SK-N-SH (cell line): ENCODE results near the gene SMIM36. TPM values are rescaled to one million over a fixed set of nuclear protein-coding genes. Genes with fewer than 3 reads are reported as not detected.

Experiments used
- CTCF ChIA-PET: fragments of 300-600, 350-600 bp; formaldehyde crosslinking; extraction: SDS; loops from one replicate; lab custom pipeline; 2021; lab: Yijun Ruan, JAX
- POLR2A ChIA-PET: fragments of 350-600 bp; sonication (Branson Sonifier 250); formaldehyde crosslinking; extraction: SDS; loops from one replicate; lab custom pipeline; 2020; ENCODE audit warnings: antibody characterized with exemption, inconsistent platforms; lab: Yijun Ruan, JAX
- DNase-seq: peaks from one replicate; pipeline ENCODE4 v3.0.0; 2012
- H2AFZ ChIP-seq: fragments of 200-600 bp; sonication (generic); 2 replicates; pipeline ENCODE4 v1.8.1; 2016; ENCODE audit warnings: antibody characterized with exemption, mild to moderate bottlenecking, low read depth
- H3F3A ChIP-seq: fragments of 200-600 bp; sonication (generic); replicated peaks from 2 replicates; pipeline ENCODE3; 2016; ENCODE audit warnings: antibody characterized with exemption, mild to moderate bottlenecking; ENCODE audit not compliant: insufficient read depth
- H3K27ac ChIP-seq, 2 experiments: fragments of 200-500 bp in 1 of 2; fragments of 200-600 bp in 1 of 2; sonication (Bioruptor generic) in 1 of 2; sonication (generic), shearing (Covaris generic) in 1 of 2; 2 replicates each; pipeline versions ENCODE4 v1.5.1 to v1.6.1; 2014 to 2016; ENCODE audit warnings: low read depth in 2 of 2, inconsistent platforms in 1 of 2, low read length in 1 of 2, mild to moderate bottlenecking in 1 of 2, mixed read lengths in 1 of 2
- H3K27me3 ChIP-seq: fragments of 200-600 bp; sonication (generic), shearing (Covaris generic); 2 replicates; pipeline ENCODE4 v1.6.1; 2016; ENCODE audit warnings: mixed run types; ENCODE audit not compliant: insufficient read depth
- H3K36me3 ChIP-seq, 2 experiments: fragments of 200-500 bp in 1 of 2; fragments of 200-600 bp in 1 of 2; sonication (Bioruptor generic) in 1 of 2; sonication (generic) in 1 of 2; replicated peaks in 1 of 2; 2 replicates each; pipeline versions ENCODE3 to v1.5.1; 2014 to 2016; ENCODE audit warnings: low read length in 1 of 2, mild to moderate bottlenecking in 1 of 2; ENCODE audit not compliant: insufficient read depth in 2 of 2, control insufficient read depth in 1 of 2
- H3K4me1 ChIP-seq, 2 experiments: fragments of 200-500 bp in 1 of 2; fragments of 200-600 bp in 1 of 2; sonication (Bioruptor generic) in 1 of 2; sonication (generic), shearing (Covaris generic) in 1 of 2; 2 replicates each; pipeline versions ENCODE4 v1.5.1 to v1.6.1; 2014 to 2016; ENCODE audit warnings: low read depth in 1 of 2, low read length in 1 of 2, mixed run types in 1 of 2; ENCODE audit not compliant: insufficient read depth in 2 of 2, control insufficient read depth in 1 of 2
- H3K4me2 ChIP-seq: fragments of 200-600 bp; sonication (generic), shearing (Covaris generic); 2 replicates; pipeline ENCODE4 v1.6.1; 2017; ENCODE audit warnings: mixed run types
- H3K4me3 ChIP-seq, 2 experiments: fragments of 200-500 bp in 1 of 2; fragments of 200-600 bp in 1 of 2; sonication (Bioruptor generic) in 1 of 2; sonication (generic), shearing (Covaris generic) in 1 of 2; 2 replicates each; pipeline versions ENCODE4 v1.5.1 to v1.8.1; 2014 to 2016; ENCODE audit warnings: low read depth in 2 of 2, inconsistent platforms in 1 of 2, low read length in 1 of 2, mild to moderate bottlenecking in 1 of 2, mixed read lengths in 1 of 2, moderate library complexity in 1 of 2
- H3K79me2 ChIP-seq: fragments of 200-600 bp; sonication (generic); 2 replicates; pipeline ENCODE4 v1.8.1; 2017; ENCODE audit warnings: mild to moderate bottlenecking; ENCODE audit not compliant: insufficient read depth
- H3K9ac ChIP-seq: fragments of 200-600 bp; sonication (generic); 2 replicates; pipeline ENCODE4 v1.6.1; 2017; ENCODE audit warnings: mixed run types
- H3K9me2 ChIP-seq: fragments of 200-600 bp; sonication (generic); 2 replicates; pipeline ENCODE4 v1.6.1; 2017; ENCODE audit warnings: mixed run types
- H3K9me3 ChIP-seq: fragments of 200-600 bp; sonication (generic); 2 replicates; pipeline ENCODE4 v1.6.1; 2017; ENCODE audit warnings: mixed run types, mild to moderate bottlenecking, moderate library complexity
- H4K20me1 ChIP-seq: fragments of 200-600 bp; sonication (generic); 2 replicates; pipeline ENCODE4 v1.6.1; 2017; ENCODE audit warnings: mild to moderate bottlenecking, mixed run types; ENCODE audit not compliant: insufficient read depth
- ELF1 ChIP-seq: IDR thresholded peaks from 2 replicates; pipeline ENCODE4 v1.4.0; 2012
- FOSL2 ChIP-seq: IDR thresholded peaks from 2 replicates; pipeline ENCODE4 v1.4.0; 2012; ENCODE audit warnings: low read depth, mild to moderate bottlenecking, moderate library complexity, borderline replicate concordance
- NFIC ChIP-seq: IDR thresholded peaks from 2 replicates; pipeline ENCODE4 v1.4.0; 2012; ENCODE audit warnings: borderline replicate concordance
- SIN3A ChIP-seq: IDR thresholded peaks from 2 replicates; pipeline ENCODE4 v1.6.1; 2012; ENCODE audit warnings: low read depth, mild to moderate bottlenecking, low read length, moderate library complexity, borderline replicate concordance
- WGBS: methylation state at CpG from one replicate; pipeline ENCODE4 v1.1.6; 2017; ENCODE audit warnings: low lambda C conversion rate; 5-methylcytosine and 5-hydroxymethylcytosine counted together
- polyA plus RNA-seq, 3 experiments: library from polyadenylated mRNA; depleted of rRNA; stranded (reverse); fragments of >200 nt; gene quantifications; 2 replicates each; pipeline ENCODE4 v1.2.3, GENCODE V29; 2012
- TF ChIP-seq, protein P1 (sequence below): IDR thresholded peaks from 2 replicates; pipeline ENCODE4 v1.4.0; 2012; ENCODE audit warnings: low read depth, borderline replicate concordance
- TF ChIP-seq, protein P2 (sequence below): fragments of 200-600 bp; sonication (generic); IDR thresholded peaks from 2 replicates; pipeline ENCODE4 v1.6.1; 2017; ENCODE audit warnings: antibody characterized with exemption, mild to moderate bottlenecking, moderate library complexity
- TF ChIP-seq, protein P3 (sequence below): IDR thresholded peaks from 2 replicates; pipeline ENCODE4 v1.6.1; 2012; ENCODE audit warnings: mild to moderate bottlenecking, low read depth, low read length, moderate library complexity

The SMIM36 gene
- polyA plus RNA-seq, 1 of the 3 experiments (the other 2 are of a cell fraction) = not detected

DNA sequence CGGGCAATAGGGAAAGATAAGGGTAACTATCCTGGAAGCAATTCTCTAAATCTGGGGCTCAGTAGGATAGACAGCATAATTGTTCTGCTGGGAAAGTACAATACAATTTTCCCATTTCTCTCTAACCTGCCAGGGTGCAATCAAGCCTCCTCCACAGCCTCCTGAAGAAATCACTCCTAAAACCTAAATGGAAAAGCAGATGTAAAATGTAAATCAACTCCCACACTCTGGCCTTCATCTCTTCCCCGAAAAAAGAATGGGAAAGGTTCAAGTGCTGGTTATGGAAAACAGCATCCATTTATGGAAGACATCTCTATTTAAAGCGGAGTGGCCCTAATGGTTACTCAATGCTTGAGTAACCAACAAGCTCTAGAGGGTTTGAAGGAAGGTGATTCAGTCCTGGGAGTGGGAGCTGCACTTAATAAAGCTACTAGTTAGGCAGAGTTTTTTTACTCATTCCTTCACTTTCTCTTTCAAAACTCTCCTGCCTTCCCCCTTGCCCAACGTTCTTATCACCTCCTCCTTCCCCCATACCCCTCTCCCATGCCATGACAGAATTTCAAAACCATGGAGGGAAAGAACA lies 94.7 kb downstream of the SMIM36 start:
- no peak for DNase-seq

More for the DNA sequence above, 94.7 kb downstream of the SMIM36 start:
- no peaks in the 10 kb centered on the region for H3F3A ChIP-seq
- H2AFZ ChIP-seq = no peak overlapping the region
- no peaks in the 10 kb centered on the region for H3K27me3 ChIP-seq
- H3K27ac ChIP-seq = no peak overlapping the region
- no peak overlapping the region for H3K4me2 ChIP-seq
- CTCF ChIA-PET = interaction anchor here (1.1 to 2.9 kb wide), 5 partner anchors 11 to 319 kb away, joined by 3 to 12 read pairs (median 3); no protein-coding TSS in a partner anchor
- H3K79me2 ChIP-seq = peaks cover 35% of the 10 kb centered on the region; the same call in 1 of the 2 replicates
- no peak overlapping the region for H3K4me3 ChIP-seq
- TF ChIP-seq, protein P1, sequence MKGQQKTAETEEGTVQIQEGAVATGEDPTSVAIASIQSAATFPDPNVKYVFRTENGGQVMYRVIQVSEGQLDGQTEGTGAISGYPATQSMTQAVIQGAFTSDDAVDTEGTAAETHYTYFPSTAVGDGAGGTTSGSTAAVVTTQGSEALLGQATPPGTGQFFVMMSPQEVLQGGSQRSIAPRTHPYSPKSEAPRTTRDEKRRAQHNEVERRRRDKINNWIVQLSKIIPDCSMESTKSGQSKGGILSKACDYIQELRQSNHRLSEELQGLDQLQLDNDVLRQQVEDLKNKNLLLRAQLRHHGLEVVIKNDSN = no peak
- TF ChIP-seq, protein P2, sequence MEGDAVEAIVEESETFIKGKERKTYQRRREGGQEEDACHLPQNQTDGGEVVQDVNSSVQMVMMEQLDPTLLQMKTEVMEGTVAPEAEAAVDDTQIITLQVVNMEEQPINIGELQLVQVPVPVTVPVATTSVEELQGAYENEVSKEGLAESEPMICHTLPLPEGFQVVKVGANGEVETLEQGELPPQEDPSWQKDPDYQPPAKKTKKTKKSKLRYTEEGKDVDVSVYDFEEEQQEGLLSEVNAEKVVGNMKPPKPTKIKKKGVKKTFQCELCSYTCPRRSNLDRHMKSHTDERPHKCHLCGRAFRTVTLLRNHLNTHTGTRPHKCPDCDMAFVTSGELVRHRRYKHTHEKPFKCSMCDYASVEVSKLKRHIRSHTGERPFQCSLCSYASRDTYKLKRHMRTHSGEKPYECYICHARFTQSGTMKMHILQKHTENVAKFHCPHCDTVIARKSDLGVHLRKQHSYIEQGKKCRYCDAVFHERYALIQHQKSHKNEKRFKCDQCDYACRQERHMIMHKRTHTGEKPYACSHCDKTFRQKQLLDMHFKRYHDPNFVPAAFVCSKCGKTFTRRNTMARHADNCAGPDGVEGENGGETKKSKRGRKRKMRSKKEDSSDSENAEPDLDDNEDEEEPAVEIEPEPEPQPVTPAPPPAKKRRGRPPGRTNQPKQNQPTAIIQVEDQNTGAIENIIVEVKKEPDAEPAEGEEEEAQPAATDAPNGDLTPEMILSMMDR = no peak
- TF ChIP-seq NFIC (no peak), SIN3A (no peak), ELF1 (no peak), FOSL2 (no peak)
- TF ChIP-seq, protein P3, sequence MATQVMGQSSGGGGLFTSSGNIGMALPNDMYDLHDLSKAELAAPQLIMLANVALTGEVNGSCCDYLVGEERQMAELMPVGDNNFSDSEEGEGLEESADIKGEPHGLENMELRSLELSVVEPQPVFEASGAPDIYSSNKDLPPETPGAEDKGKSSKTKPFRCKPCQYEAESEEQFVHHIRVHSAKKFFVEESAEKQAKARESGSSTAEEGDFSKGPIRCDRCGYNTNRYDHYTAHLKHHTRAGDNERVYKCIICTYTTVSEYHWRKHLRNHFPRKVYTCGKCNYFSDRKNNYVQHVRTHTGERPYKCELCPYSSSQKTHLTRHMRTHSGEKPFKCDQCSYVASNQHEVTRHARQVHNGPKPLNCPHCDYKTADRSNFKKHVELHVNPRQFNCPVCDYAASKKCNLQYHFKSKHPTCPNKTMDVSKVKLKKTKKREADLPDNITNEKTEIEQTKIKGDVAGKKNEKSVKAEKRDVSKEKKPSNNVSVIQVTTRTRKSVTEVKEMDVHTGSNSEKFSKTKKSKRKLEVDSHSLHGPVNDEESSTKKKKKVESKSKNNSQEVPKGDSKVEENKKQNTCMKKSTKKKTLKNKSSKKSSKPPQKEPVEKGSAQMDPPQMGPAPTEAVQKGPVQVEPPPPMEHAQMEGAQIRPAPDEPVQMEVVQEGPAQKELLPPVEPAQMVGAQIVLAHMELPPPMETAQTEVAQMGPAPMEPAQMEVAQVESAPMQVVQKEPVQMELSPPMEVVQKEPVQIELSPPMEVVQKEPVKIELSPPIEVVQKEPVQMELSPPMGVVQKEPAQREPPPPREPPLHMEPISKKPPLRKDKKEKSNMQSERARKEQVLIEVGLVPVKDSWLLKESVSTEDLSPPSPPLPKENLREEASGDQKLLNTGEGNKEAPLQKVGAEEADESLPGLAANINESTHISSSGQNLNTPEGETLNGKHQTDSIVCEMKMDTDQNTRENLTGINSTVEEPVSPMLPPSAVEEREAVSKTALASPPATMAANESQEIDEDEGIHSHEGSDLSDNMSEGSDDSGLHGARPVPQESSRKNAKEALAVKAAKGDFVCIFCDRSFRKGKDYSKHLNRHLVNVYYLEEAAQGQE = no peak
- no peaks in the 10 kb centered on the region for H3K9me2 ChIP-seq
- H4K20me1 ChIP-seq = no peaks in the 10 kb centered on the region
- H3K36me3 ChIP-seq = peaks cover 7 to 12% of the 10 kb centered on the region in 2 experiments
- peaks cover 8 to 11% of the 10 kb centered on the region in 2 experiments; a peak in 3 of 4 replicates for H3K4me1 ChIP-seq
- H3K9me3 ChIP-seq = no peaks in the 10 kb centered on the region
- POLR2A ChIA-PET = no interaction called here
- H3K9ac ChIP-seq = no peak overlapping the region
- 80% methylated on average over 4 of the region's 4 CpGs for WGBS
